Osteocyte (in vitro differentiated cells): Measurements from ENCODE around the gene SPTB. TPM values are rescaled to one million over a fixed set of nuclear protein-coding genes. Genes with fewer than 3 reads are reported as not detected.

Experiments used
- DNase-seq: peaks from one replicate; pipeline ENCODE4 v3.0.0; 2021; ENCODE audit warnings: mixed read lengths; ENCODE audit not compliant: unreplicated experiment; ENCODE audit errors: extremely low spot score
- H3K27ac Mint-ChIP-seq: one replicate; pipeline ENCODE4 v1.8.0; 2021; ENCODE audit warnings: mild to moderate bottlenecking, mixed read lengths; ENCODE audit not compliant: unreplicated experiment
- H3K27me3 Mint-ChIP-seq: one replicate; pipeline ENCODE4 v1.8.0; 2021; ENCODE audit warnings: mixed read lengths; ENCODE audit not compliant: unreplicated experiment
- H3K36me3 Mint-ChIP-seq: one replicate; pipeline ENCODE4 v1.8.0; 2021; ENCODE audit warnings: mixed read lengths; ENCODE audit not compliant: unreplicated experiment
- H3K4me1 Mint-ChIP-seq: one replicate; pipeline ENCODE4 v1.8.0; 2021; ENCODE audit warnings: mixed read lengths; ENCODE audit not compliant: unreplicated experiment
- H3K4me3 Mint-ChIP-seq: one replicate; pipeline ENCODE4 v1.8.0; 2021; ENCODE audit warnings: mild to moderate bottlenecking, moderate library complexity, mixed read lengths; ENCODE audit not compliant: unreplicated experiment
- H3K9me3 Mint-ChIP-seq: one replicate; pipeline ENCODE4 v1.8.0; 2021; ENCODE audit warnings: mixed read lengths; ENCODE audit not compliant: unreplicated experiment
- total RNA-seq: library from RNA; stranded (reverse); gene quantifications from 2 replicates; pipeline ENCODE4 v1.2.1, GENCODE V29; 2021
- TF ChIP-seq, protein P1 (sequence below): fragments of 200-600 bp; sonication (generic); IDR thresholded peaks from 2 replicates; pipeline ENCODE4 v1.5.0; 2021; ENCODE audit warnings: antibody characterized with exemption, mild to moderate bottlenecking, moderate library complexity

SPTB gene
- total RNA-seq, 1 donor from 2014 or later = 0.35 TPM

DNA sequence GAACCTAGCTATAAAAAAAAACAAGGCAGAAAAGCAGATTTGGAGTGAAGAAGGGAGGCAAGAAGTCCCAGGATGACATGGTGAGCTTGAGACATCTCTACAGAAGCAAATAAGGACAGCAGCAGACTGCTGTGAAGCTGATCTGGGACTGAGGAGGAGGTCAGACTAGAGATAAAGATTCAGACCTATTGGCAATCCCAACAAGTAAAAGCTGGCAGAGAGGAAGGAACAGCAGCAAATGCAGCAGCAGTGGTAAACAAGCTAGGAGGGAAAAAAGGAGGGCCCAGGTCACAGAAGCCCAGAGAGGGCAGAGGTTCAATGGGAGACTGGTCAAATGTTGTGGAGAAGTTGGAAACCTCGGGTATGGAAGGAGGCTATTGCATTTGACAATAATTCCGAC is 11.3 kb downstream of the SPTB start:
- H3K27ac Mint-ChIP-seq = no peak overlapping the region
- H3K9me3 Mint-ChIP-seq = no peaks in the 10 kb centered on the region
- H3K4me1 Mint-ChIP-seq = no peaks in the 10 kb centered on the region
- DNase-seq = no peak
- TF ChIP-seq, protein P1, sequence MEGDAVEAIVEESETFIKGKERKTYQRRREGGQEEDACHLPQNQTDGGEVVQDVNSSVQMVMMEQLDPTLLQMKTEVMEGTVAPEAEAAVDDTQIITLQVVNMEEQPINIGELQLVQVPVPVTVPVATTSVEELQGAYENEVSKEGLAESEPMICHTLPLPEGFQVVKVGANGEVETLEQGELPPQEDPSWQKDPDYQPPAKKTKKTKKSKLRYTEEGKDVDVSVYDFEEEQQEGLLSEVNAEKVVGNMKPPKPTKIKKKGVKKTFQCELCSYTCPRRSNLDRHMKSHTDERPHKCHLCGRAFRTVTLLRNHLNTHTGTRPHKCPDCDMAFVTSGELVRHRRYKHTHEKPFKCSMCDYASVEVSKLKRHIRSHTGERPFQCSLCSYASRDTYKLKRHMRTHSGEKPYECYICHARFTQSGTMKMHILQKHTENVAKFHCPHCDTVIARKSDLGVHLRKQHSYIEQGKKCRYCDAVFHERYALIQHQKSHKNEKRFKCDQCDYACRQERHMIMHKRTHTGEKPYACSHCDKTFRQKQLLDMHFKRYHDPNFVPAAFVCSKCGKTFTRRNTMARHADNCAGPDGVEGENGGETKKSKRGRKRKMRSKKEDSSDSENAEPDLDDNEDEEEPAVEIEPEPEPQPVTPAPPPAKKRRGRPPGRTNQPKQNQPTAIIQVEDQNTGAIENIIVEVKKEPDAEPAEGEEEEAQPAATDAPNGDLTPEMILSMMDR = no peak
- H3K4me3 Mint-ChIP-seq = no peak overlapping the region
- no peaks in the 10 kb centered on the region for H3K36me3 Mint-ChIP-seq
- H3K27me3 Mint-ChIP-seq = peaks cover 78% of the 10 kb centered on the region

DNA sequence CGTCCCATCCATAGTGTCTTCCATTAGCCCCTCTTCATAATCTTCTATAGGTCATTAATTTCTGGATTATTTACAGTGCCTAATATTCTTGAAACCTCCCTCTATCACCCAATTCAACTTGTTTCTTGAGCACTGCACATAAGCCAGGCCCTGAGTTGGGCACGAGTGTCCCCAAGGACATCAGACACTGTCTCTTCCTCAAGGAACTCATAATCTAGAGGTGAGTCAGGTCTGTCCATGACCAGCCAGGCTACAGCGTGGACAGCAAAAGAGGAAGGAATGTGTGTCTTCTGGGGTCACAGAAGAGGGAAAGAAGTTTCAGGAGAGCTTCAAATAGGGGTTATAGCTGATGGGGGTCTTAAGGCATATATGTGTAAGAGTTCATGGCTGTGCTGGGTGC is 12.5 kb downstream of the SPTB start:
- DNase-seq = no peak

DNA sequence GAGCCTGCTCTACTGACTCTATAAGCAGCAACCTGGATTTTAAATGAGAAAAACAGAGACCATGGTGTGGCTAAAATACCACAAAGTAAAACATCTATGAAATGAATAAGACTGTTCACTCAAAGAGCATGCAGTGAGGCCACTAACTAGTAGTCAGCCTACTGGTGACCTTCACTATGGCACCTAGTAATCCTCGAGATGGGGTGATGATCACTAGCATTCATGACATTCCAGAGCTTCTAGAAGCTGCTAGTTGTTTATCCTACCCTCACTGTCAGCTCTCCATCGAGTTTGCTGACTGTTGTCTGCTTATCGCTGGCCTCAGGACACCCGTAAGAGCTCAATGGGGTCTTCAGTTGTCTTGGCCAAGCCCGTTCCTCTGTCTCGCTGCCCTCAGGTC is 13.7 kb downstream of the SPTB start:
- Mint-ChIP-seq H3K27ac (no peak overlapping the region), H3K9me3 (no peaks in the 10 kb centered on the region), H3K27me3 (peaks cover 75% of the 10 kb centered on the region), H3K4me3 (no peak overlapping the region), H3K36me3 (no peaks in the 10 kb centered on the region), H3K4me1 (no peaks in the 10 kb centered on the region)
- TF ChIP-seq, protein P1 = no peak
- no peak for DNase-seq

More for the DNA sequence above, 12.5 kb downstream of the SPTB start:
- TF ChIP-seq, protein P1 = no peak
- H3K36me3 Mint-ChIP-seq = no peaks in the 10 kb centered on the region
- H3K9me3 Mint-ChIP-seq = no peaks in the 10 kb centered on the region
- H3K4me3 Mint-ChIP-seq = no peak overlapping the region
- no peak overlapping the region for H3K27ac Mint-ChIP-seq
- H3K4me1 Mint-ChIP-seq = no peaks in the 10 kb centered on the region
- H3K27me3 Mint-ChIP-seq = peaks cover 73% of the 10 kb centered on the region

DNA sequence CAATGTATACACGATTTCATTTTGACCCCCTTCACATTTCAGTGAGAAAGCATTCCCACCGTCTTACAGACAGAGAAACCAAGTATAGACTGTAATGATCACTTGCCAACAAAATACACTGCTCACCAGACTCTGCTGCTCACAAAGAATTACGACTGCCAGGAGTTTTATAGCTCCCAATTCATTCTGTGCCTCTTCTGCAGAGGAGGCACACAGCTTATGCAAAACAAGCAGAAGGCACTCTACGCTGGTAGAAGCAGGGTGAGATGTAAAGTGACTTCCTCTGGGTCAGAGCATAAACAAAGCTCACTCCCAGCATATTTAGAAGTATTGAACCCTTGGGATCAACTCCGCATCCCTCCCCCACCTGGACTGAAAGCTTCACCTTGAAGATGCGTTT is 14.6 kb downstream of the SPTB start:
- no peak for DNase-seq
- Mint-ChIP-seq H3K4me1 (no peaks in the 10 kb centered on the region), H3K4me3 (no peak overlapping the region), H3K27me3 (peaks cover 74% of the 10 kb centered on the region), H3K36me3 (no peaks in the 10 kb centered on the region), H3K27ac (no peak overlapping the region), H3K9me3 (no peaks in the 10 kb centered on the region)
- TF ChIP-seq, protein P1 = no peak

DNA sequence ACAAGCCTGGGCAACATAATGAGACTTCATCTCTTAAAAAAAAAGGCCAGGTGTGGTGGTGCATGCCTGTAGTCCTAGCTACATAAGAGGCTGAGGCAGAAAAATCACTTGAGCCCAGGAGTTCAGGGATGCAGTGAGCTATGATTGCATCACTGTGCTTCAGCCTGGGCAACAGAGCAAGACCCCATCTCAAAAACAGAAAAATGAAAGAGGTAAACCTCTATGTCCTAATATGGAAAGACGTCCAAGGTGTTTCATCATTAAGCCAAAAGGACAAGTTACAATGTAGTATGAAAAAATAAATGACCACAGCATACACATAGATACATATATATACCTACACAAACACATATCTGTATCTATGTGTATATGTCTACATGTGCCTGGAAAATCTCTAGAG is 15.4 kb downstream of the SPTB start:
- H3K4me1 Mint-ChIP-seq = no peaks in the 10 kb centered on the region
- H3K4me3 Mint-ChIP-seq = no peak overlapping the region
- no peak for DNase-seq
- no peaks in the 10 kb centered on the region for H3K9me3 Mint-ChIP-seq
- H3K27me3 Mint-ChIP-seq = peaks cover 74% of the 10 kb centered on the region
- H3K27ac Mint-ChIP-seq = no peak overlapping the region
- TF ChIP-seq, protein P1 = no peak
- no peaks in the 10 kb centered on the region for H3K36me3 Mint-ChIP-seq
